Measurements from ENCODE around the gene ALG13. TPM values are rescaled to one million over a fixed set of nuclear protein-coding genes. Genes with fewer than 3 reads are reported as not detected.
"Not testable (repeated sequence)": the region's sequence is repeated elsewhere in the genome, so short reads cannot be mapped to it uniquely, and the experiment has no call there.

ALG13 gene
- total RNA-seq, 1 donor, result 51.4 TPM

DNA sequence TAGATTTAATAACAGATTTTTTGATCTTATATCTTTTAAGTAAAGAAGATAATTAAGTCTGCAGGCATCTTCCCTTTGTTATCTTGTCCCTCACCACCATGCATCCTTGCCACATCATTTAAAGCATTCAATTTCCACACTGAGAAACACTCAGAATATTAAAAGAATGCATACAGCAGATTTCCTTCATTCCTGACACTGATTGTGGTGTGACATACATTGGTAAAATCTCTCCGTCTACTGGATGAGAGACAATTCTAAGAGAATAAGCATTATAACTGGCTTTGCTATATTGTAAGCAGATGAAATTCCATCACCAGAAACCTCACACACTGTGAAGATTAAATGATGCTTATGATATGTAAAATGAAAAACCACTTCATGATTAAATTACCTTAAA, 97.6 kb downstream of the ALG13 start:
- no peak overlapping the region for H3K4me3 ChIP-seq (ENCODE audit: insufficient read depth, low read length)
- no peaks in the 10 kb centered on the region for H3K79me2 ChIP-seq (ENCODE audit: insufficient read depth, low read length)
- H2AFZ ChIP-seq (ENCODE audit: low read length), result no peak overlapping the region
- H3K9me3 ChIP-seq (ENCODE audit: low read depth, low read length), result no peaks in the 10 kb centered on the region
- H3K27ac ChIP-seq (ENCODE audit: low read depth, low read length), result no peak overlapping the region
- H3K36me3 ChIP-seq (ENCODE audit: insufficient read depth, low read length), result no peaks in the 10 kb centered on the region
- H3K27me3 ChIP-seq (ENCODE audit: insufficient read depth, low read length), result peaks cover 7% of the 10 kb centered on the region
- H3K4me2 ChIP-seq (ENCODE audit: insufficient read depth, low read length), result no peak overlapping the region
- TF ChIP-seq CTCF (IDR thresholded peaks at IDR 0.05; ENCODE audit: extremely low read depth, low read depth, low read length), result no peak
- DNase-seq (ENCODE audit: insufficient read length, low spot score, missing footprints), result no peak
- no peaks in the 10 kb centered on the region for H3K4me1 ChIP-seq (ENCODE audit: insufficient read depth, low read length)
- H4K20me1 ChIP-seq (ENCODE audit: insufficient read depth, low read length), result peaks cover 2% of the 10 kb centered on the region

DNA sequence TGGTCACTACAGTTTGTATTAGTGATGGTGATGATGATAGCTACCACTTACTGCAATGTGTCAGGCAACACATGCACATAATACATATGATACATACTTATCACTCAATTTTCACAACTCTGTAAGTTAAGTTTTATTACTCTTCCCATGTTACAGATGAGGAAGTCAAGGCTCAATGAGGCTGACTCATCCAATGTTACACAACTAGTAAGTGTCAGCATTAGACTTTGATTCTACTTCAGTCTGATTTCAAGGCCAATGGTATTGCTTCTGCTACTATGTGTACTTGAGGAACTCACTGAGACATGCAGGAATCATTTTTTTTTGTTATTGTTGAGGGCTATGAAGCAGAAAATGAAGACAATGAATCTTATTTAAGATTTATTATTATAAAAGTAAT, 98.6 kb downstream of the ALG13 start:
- Histone ChIP-seq H3K4me2 (ENCODE audit: insufficient read depth, low read length) (no peak overlapping the region), H3K4me3 (ENCODE audit: insufficient read depth, low read length) (no peak overlapping the region), H2AFZ (ENCODE audit: low read length) (no peak overlapping the region), H3K36me3 (ENCODE audit: insufficient read depth, low read length) (no peaks in the 10 kb centered on the region), H3K4me1 (ENCODE audit: insufficient read depth, low read length) (no peaks in the 10 kb centered on the region), H3K9me3 (ENCODE audit: low read depth, low read length) (no peaks in the 10 kb centered on the region), H3K79me2 (ENCODE audit: insufficient read depth, low read length) (no peaks in the 10 kb centered on the region), H4K20me1 (ENCODE audit: insufficient read depth, low read length) (peaks cover 2% of the 10 kb centered on the region), H3K27me3 (ENCODE audit: insufficient read depth, low read length) (peaks cover 6% of the 10 kb centered on the region), H3K27ac (ENCODE audit: low read depth, low read length) (no peak overlapping the region)
- no peak for DNase-seq (ENCODE audit: insufficient read length, low spot score, missing footprints)
- no peak for TF ChIP-seq CTCF (IDR thresholded peaks at IDR 0.05; ENCODE audit: extremely low read depth, low read depth, low read length)

DNA sequence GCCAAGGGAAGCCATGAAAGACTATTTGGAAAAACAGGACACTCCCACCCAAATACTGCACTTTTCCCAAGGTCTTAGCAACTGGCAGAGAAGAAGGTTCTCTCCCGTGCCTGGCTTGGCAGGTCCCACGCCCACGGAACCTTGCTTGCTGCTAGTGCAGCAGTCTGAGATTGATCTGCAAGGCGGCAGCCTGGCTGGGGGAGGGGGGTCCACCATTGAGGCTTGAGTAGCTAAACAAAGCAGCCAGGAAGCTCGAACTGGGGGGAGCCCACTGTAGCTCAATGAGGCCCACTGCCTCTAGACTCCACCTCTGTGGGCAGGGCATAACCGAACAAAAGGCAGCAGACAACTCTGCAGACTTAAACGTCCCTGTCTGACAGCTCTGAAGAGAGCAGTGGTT, 103.7 kb downstream of the ALG13 start:
- no peaks in the 10 kb centered on the region for H3K9me3 ChIP-seq (ENCODE audit: low read depth, low read length)
- H2AFZ ChIP-seq (ENCODE audit: low read length), result no peak overlapping the region
- H4K20me1 ChIP-seq (ENCODE audit: insufficient read depth, low read length), result no peaks in the 10 kb centered on the region
- H3K4me3 ChIP-seq (ENCODE audit: insufficient read depth, low read length), result no peak overlapping the region
- H3K27me3 ChIP-seq (ENCODE audit: insufficient read depth, low read length), result peaks cover 4% of the 10 kb centered on the region
- no peaks in the 10 kb centered on the region for H3K79me2 ChIP-seq (ENCODE audit: insufficient read depth, low read length)
- DNase-seq (ENCODE audit: insufficient read length, low spot score, missing footprints), result no peak
- no peak overlapping the region for H3K27ac ChIP-seq (ENCODE audit: low read depth, low read length)
- H3K4me1 ChIP-seq (ENCODE audit: insufficient read depth, low read length), result no peaks in the 10 kb centered on the region
- H3K36me3 ChIP-seq (ENCODE audit: insufficient read depth, low read length), result no peaks in the 10 kb centered on the region
- no peak overlapping the region for H3K4me2 ChIP-seq (ENCODE audit: insufficient read depth, low read length)
- no peak for TF ChIP-seq CTCF (IDR thresholded peaks at IDR 0.05; ENCODE audit: extremely low read depth, low read depth, low read length)

DNA sequence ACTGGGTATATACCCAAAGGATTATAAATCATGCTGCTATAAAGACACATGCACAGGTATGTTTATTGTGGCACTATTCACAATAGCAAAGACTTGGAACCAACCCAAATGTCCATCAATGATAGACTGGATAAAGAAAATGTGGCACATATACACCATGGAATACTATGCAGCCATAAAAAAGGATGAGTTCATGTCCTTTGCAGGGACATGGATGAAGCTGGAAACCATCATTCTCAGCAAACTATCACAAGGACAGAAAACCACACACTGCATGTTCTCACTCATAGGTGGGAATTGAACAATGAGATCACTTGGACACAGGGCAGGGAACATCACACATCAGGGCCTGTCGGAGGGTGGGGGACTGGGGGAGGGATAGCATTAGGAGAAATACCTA, 109.1 kb downstream of the ALG13 start:
- not testable (repeated sequence) for H2AFZ ChIP-seq (ENCODE audit: low read length); H3K27ac ChIP-seq (ENCODE audit: low read depth, low read length); H3K9me3 ChIP-seq (ENCODE audit: low read depth, low read length); H3K27me3 ChIP-seq (ENCODE audit: insufficient read depth, low read length); H3K4me1 ChIP-seq (ENCODE audit: insufficient read depth, low read length); H3K4me3 ChIP-seq (ENCODE audit: insufficient read depth, low read length); H3K4me2 ChIP-seq (ENCODE audit: insufficient read depth, low read length); H3K36me3 ChIP-seq (ENCODE audit: insufficient read depth, low read length); H3K79me2 ChIP-seq (ENCODE audit: insufficient read depth, low read length); H4K20me1 ChIP-seq (ENCODE audit: insufficient read depth, low read length); DNase-seq (ENCODE audit: insufficient read length, low spot score, missing footprints)

Small RNA genes lying within 50 kb of the gene (small RNA-seq; reads per million reads assigned to genes)
- gene RNA5SP512, result 0.22 reads per million

Other genes with a start within 250 kb of the ALG13 start
- under 0.01 TPM in 1 of 2 replicates, not detected in the other for gene SERTM2, start 169.5 kb upstream of the ALG13 start, total RNA-seq
- not detected in 2 replicates for gene TRPC5OS, start 195.0 kb downstream of the ALG13 start, total RNA-seq